GM21786 (cell line): ENCODE measurements around the gene ADARB2.
"Not testable (repeated sequence)": the region's sequence is repeated elsewhere in the genome, so short reads cannot be mapped to it uniquely, and the experiment has no call there.

ENCODE experiments used
- ATAC-seq: cut with Tn5 transposase; IDR thresholded peaks from one replicate; pipeline ENCODE4 v1.9.1; 2021; ENCODE audit not compliant: unreplicated experiment

The ADARB2 gene

GRCh38 chr10:1339396-1339795 lies 397.9 kb downstream of the ADARB2 start:
- no peak for ATAC-seq

DNA sequence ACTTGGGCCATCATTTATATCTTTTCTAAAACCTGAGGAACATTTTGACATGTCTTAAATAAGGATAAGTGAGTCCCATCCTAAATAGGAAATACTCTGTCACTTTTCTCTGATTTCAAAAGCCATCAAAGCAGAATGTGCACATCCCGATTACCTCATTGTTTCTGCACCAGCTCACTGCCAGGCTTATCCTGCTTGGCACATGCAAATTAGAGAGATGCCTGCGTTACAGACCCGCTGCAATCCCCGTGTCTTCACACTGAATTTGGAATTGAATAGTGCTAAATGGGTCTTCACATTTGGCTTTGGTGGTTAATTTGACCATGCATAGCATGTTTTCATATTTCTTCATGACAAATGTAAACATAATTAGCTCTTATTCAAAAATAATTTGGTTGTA lies 401.7 kb downstream of the ADARB2 start:
- ATAC-seq, result no peak

- no peak for ATAC-seq
Measured at GRCh38 chr10:1333981-1334380, 403.3 kb downstream of the ADARB2 start.

- ATAC-seq, result no peak
Measured at GRCh38 chr10:1331560-1331959, 405.8 kb downstream of the ADARB2 start.

GRCh38 chr10:1329622-1330021 lies 407.7 kb downstream of the ADARB2 start:
- ATAC-seq, result no peak

DNA sequence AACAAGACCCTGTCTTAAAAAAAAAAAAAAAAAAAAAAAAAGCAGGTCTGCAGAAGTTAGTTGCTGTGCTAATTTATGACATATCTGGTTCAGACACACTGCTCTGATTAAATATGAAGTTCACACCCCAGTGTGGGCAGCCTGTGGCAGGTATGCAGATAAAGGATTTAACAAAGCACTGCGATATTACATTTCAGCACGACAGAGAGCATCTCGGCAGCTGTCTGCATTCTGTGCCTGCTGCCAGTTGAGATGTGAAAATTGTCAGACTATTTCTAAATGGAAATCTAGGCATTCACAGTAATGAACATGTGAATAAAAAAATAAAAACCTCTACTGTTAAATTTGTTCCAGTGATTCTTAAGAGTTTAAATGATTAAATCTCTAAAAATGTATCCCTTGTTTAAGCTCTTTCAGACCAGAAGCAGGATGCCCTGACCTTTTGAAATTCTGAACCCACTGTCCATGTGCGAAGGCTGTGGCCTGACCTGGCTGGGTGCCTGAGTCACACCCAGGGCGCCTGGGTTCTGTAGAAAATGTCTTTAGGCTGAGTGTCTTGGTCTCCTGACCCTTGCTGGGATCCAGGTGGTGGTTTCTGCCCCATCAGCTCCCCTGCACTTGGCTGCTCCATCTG lies 408.2 kb downstream of the ADARB2 start:
- no peak for ATAC-seq

DNA sequence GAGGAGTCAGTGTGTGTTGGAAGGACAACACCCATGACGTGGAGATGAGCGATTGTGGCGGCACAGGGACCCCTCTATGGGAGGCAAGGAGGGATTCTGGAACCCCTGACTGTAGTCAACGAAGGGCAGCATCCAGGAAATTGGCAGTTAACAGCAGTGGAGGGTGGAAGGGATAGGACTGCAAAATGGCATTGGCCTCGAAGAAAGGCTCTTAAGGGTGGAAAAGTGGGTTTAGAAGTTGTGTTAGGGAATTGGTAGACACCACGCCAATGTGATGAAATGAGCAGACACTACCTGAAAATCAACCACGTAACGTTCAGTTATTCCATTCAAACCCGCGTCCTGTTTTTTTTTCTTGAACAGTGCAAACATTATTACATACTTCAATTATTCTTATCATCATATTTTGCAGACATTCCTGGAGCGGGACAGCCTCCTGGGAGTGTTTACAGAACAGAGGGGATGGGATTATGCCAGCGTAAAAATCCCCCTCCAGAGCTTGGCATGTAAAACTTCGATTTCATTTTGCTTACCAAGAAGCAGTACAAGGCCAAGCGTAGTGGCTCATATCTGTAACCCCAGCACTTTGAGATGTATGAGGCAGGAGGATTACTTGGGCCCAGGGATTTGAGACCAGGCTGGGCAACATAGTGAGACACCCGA lies 409.0 kb downstream of the ADARB2 start:
- ATAC-seq, result no peak

DNA sequence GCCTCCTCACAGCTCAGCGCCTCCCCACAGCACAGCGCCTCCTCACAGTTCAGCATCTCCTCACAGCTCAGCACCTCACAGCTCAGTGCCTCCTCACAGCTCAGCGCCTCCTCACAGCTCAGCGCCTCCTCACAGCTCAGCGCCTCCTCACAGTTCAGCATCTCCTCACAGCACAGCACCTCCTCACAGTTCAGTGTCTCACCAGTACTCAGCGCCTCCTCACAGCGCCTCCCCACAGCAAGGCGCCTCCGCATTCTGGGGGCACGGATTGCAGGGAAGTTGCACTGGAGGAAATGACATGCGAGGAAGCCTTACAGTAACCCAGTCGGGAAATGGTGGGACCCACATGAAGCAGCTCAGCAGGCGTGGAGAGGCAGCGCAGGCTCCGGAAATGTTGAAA lies 409.6 kb downstream of the ADARB2 start:
- ATAC-seq, result no peak

GRCh38 chr10:1326514-1326913 lies 410.8 kb downstream of the ADARB2 start:
- ATAC-seq, result not testable (repeated sequence)

DNA sequence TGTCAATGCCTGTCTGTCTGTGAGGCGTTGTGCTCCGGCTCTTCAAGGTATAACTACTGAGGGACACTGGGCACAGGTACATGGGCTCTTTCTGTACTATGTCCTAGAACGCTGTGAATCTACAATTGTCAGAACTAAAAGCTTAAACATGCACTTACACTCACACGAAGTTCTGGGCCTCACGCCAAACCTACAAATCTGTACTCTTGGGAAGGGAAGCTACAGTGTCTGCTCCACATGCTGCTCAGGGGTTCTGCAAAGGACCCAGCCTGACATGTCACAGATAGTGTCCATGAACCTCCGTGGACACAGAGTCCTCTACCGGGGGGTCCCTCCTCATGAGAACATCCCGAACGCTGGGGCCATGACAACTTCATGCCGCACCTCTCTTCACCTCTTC lies 412.4 kb downstream of the ADARB2 start:
- ATAC-seq, result no peak

DNA sequence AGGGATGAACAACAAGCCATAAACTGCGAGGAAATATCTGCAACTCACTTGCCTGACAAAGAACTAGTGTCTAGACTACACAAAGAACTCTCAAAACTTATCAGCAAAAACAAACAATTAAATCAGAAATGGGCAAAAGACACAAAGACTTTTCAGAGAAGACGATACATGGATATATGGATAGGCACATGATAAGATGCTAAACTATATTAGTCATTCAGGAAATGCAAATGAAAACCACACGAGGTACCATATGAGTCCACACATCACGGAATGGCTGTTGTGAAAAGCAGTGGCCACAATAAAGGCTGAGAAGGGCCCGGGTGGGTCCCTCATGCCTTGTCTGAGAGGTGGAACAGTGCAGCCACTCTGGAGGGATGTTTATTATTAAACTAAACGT lies 413.4 kb downstream of the ADARB2 start:
- ATAC-seq, result peak; percentile 42

- no peak for ATAC-seq
Measured at GRCh38 chr10:1320739-1321320, 416.5 kb downstream of the ADARB2 start.

DNA sequence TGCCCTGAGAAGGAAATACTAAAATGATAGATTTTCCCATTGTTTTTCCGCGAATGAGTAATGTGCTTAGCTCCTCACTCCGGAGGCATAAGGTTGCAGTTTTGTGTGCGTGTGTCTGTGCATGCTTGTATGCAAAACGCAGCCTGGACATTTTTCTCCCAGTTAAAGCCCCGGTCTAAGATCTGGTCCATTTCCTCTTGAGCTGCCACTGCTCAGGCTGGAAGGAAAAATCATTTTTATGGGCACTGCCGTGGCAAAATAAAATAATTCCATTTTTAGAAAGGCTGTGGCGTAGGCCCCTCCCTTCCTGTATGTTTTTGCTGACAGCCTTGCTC lies 420.5 kb downstream of the ADARB2 start:
- no peak for ATAC-seq

GRCh38 chr10:1316121-1316808 lies 421.1 kb downstream of the ADARB2 start:
- no peak for ATAC-seq

DNA sequence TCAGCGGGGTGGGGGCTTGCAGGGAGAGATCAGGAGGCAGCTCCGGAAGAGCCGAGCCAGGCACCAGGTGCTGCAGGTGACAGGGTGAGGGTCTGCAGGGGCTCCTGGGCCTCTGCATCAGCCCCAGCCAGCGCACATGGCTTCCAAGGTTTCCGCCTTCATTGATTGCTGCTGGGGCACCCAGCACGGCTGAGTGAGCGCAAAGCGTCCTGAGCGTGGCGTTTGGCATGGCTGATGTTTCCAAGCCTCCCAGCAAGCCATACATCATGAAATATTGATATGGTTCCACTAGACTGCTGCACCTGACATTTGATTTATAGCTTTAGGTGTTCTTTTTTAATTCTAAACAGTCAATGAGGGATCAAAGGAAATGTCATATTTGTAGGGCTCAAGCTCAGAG lies 422.1 kb downstream of the ADARB2 start:
- no peak for ATAC-seq

- ATAC-seq, result no peak
Measured at GRCh38 chr10:1311726-1312125, 425.6 kb downstream of the ADARB2 start.

- no peak for ATAC-seq
Measured at GRCh38 chr10:1310271-1310789, 427.0 kb downstream of the ADARB2 start.

- no peak for ATAC-seq
Measured at GRCh38 chr10:1309617-1310270, 427.6 kb downstream of the ADARB2 start.

DNA sequence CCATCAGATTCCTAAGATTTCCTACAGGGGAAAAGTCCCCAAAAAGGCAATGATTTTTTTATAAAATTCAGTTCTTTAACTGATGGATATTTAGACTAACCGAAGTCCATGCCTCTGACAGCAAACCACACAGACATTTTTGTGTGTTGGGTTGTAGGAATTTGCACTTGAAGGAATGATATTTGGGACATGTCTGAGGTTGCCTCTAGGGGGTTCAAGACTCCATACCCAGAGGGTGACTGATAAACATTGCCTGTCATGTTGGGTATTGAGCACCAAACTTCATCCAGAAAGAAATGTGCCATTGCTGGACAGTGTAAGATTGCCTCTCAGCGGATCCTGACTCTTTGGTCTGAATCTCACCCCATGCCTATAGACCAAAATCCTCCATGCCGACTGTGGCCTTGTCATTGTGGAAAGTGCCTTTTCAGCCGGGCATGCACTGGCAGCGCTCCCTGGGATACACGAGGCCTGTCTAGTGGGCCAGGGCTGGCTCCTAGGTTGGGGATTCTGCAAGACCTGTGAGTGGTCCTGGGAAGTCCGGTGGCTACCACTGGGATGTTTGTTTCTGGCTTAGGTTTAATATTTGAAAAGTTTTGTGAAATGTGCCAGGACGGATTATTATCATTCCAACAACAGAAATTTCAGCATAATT lies 428.2 kb downstream of the ADARB2 start:
- no peak for ATAC-seq

GRCh38 chr10:1308173-1308961 lies 429.0 kb downstream of the ADARB2 start:
- no peak for ATAC-seq
